IMR-90 (cell line): ENCODE data around the gene TENM4. TPM values are rescaled to one million over a fixed set of nuclear protein-coding genes. Genes with fewer than 3 reads are reported as not detected.
"Not testable (repeated sequence)": the region's sequence is repeated elsewhere in the genome, so short reads cannot be mapped to it uniquely, and the experiment has no call there.

Experiments used
- ATAC-seq: fragments of 200-7000 bp; cut with Tn5 transposase; 2 replicates; pipeline ENCODE4 v1.9.1; 2020; ENCODE audit warnings: low read depth, mild to moderate bottlenecking, moderate library complexity
- BruUV-seq: library from RNA; stranded (reverse); fragments of 400-500 nt; replicated peaks from 2 replicates; lab custom pipeline; 2021; lab: Mats Ljungman, UMichigan
- CTCF ChIA-PET: fragments of 300-600 bp; formaldehyde crosslinking; extraction: SDS; loops from one replicate; lab custom pipeline; 2021; ENCODE audit warnings: antibody characterized with exemption; lab: Yijun Ruan, JAX
- POLR2A ChIA-PET: fragments of 300-600 bp; sonication (Branson Sonifier 250); formaldehyde crosslinking; loops from one replicate; lab custom pipeline; 2022; ENCODE audit warnings: antibody characterized with exemption; ENCODE audit not compliant: unreplicated experiment; lab: Charles Lee
- DNase-seq: peaks from one replicate; pipeline ENCODE4 v3.0.0; 2013
- H2AFZ ChIP-seq: replicated peaks from 2 replicates; pipeline ENCODE3; 2013; ENCODE audit warnings: low read length, mild to moderate bottlenecking; ENCODE audit not compliant: poor library complexity
- H2AK5ac ChIP-seq: 2 replicates; pipeline ENCODE4 v1.6.1; 2013; ENCODE audit warnings: low read depth, low read length, inconsistent platforms
- H2AK9ac ChIP-seq: replicated peaks from 2 replicates; pipeline ENCODE3; 2013; ENCODE audit warnings: mild to moderate bottlenecking, low read depth, low read length, moderate library complexity; ENCODE audit not compliant: poor library complexity
- H2BK120ac ChIP-seq: 2 replicates; pipeline ENCODE4 v1.6.1; 2013; ENCODE audit warnings: low read depth, low read length, inconsistent platforms
- H2BK15ac ChIP-seq: 3 replicates; pipeline ENCODE4 v1.6.1; 2013; ENCODE audit warnings: low read depth, low read length, inconsistent platforms
- H2BK20ac ChIP-seq: 2 replicates; pipeline ENCODE4 v1.6.1; 2013; ENCODE audit warnings: low read depth, mild to moderate bottlenecking, inconsistent platforms, low read length, moderate library complexity
- H2BK5ac ChIP-seq: 2 replicates; pipeline ENCODE4 v1.6.1; 2013; ENCODE audit warnings: mild to moderate bottlenecking, low read depth, low read length, inconsistent platforms; ENCODE audit not compliant: poor library complexity, severe bottlenecking
- H3K14ac ChIP-seq: replicated peaks from 2 replicates; pipeline ENCODE4 v1.6.1; 2013; ENCODE audit warnings: low read depth, low read length, inconsistent platforms
- H3K18ac ChIP-seq: 2 replicates; pipeline ENCODE4 v1.6.1; 2013; ENCODE audit warnings: low read depth, low read length, control low read depth
- H3K23ac ChIP-seq: 2 replicates; pipeline ENCODE4 v1.6.1; 2013; ENCODE audit warnings: low read depth, low read length, inconsistent platforms
- H3K27ac ChIP-seq: 2 replicates; pipeline ENCODE4 v1.5.1; 2013; ENCODE audit warnings: mild to moderate bottlenecking, control low read depth, low read length; ENCODE audit not compliant: insufficient read depth
- H3K27me3 ChIP-seq: 2 replicates; pipeline ENCODE4 v1.6.1; 2013; ENCODE audit warnings: low read length; ENCODE audit not compliant: control insufficient read depth, insufficient read depth
- H3K36me3 ChIP-seq: 2 replicates; pipeline ENCODE4 v1.6.1; 2013; ENCODE audit warnings: low read length, mixed read lengths; ENCODE audit not compliant: control insufficient read depth, insufficient read depth
- H3K4ac ChIP-seq: 2 replicates; pipeline ENCODE4 v1.6.1; 2013; ENCODE audit warnings: low read depth, low read length, inconsistent platforms
- H3K4me1 ChIP-seq: 2 replicates; pipeline ENCODE4 v1.6.1; 2013; ENCODE audit warnings: low read length, mixed read lengths; ENCODE audit not compliant: control insufficient read depth, insufficient read depth
- H3K4me2 ChIP-seq: 2 replicates; pipeline ENCODE4 v1.6.1; 2013; ENCODE audit warnings: low read depth, mild to moderate bottlenecking, control low read depth, low read length, moderate library complexity
- H3K4me3 ChIP-seq: 2 replicates; pipeline ENCODE4 v1.5.1; 2013; ENCODE audit warnings: low read depth, mild to moderate bottlenecking, control low read depth, low read length, moderate library complexity; ENCODE audit not compliant: insufficient read depth
- H3K56ac ChIP-seq: 2 replicates; pipeline ENCODE4 v1.6.1; 2013; ENCODE audit warnings: low read length, inconsistent platforms; ENCODE audit not compliant: insufficient read depth; ENCODE audit errors: extremely low read depth
- H3K79me1 ChIP-seq, 2 experiments: 2 replicates each; pipeline ENCODE4 v1.6.1; 2013; ENCODE audit warnings: low read length in 2 of 2, inconsistent platforms in 1 of 2, low read depth in 1 of 2
- H3K9ac ChIP-seq: 2 replicates; pipeline ENCODE4 v1.6.1; 2013; ENCODE audit warnings: low read depth, low read length, control low read depth
- H3K9me1 ChIP-seq: 2 replicates; pipeline ENCODE4 v1.6.1; 2013; ENCODE audit warnings: low read length, inconsistent platforms; ENCODE audit not compliant: insufficient read depth
- H3K9me3 ChIP-seq: 2 replicates; pipeline ENCODE4 v1.6.1; 2013; ENCODE audit warnings: low read length; ENCODE audit not compliant: control insufficient read depth, insufficient read depth
- H4K20me1 ChIP-seq: 2 replicates; pipeline ENCODE4 v1.6.1; 2013; ENCODE audit warnings: low read length, inconsistent platforms; ENCODE audit not compliant: insufficient read depth
- H4K5ac ChIP-seq: 2 replicates; pipeline ENCODE4 v1.6.1; 2013; ENCODE audit warnings: mild to moderate bottlenecking, low read depth, low read length, control low read depth
- H4K8ac ChIP-seq, 2 experiments: 2 replicates each; pipeline ENCODE4 v1.6.1; 2013; ENCODE audit warnings: low read depth in 2 of 2, low read length in 2 of 2, control low read depth in 1 of 2, inconsistent platforms in 1 of 2
- H4K91ac ChIP-seq: 2 replicates; pipeline ENCODE4 v1.6.1; 2013; ENCODE audit warnings: low read depth, low read length, inconsistent platforms; ENCODE audit not compliant: insufficient read depth
- WGBS, 2 experiments: methylation state at CpG; one replicate each; pipeline versions ENCODE4 v1.1.5 to v1.1.7; 2013; ENCODE audit warnings: missing lambda C conversion rate in 2 of 2; ENCODE audit not compliant: insufficient read length in 1 of 2; ENCODE audit errors: extremely low coverage in 2 of 2; 5-methylcytosine and 5-hydroxymethylcytosine counted together
- dilution Hi-C: fragments of 300-500 bp; cut with HindIII; formaldehyde crosslinking; loops from one replicate; pipeline ENCODE4 v1.14.3; 2018; ENCODE audit warnings: low sequenced_read_pairs; ENCODE audit not compliant: unreplicated experiment
- in situ Hi-C: fragments of 300-500 bp; cut with MboI; formaldehyde crosslinking; loops from 3 replicates; pipeline ENCODE4 v1.14.3; 2019; ENCODE audit warnings: low sequenced_read_pairs, inconsistent platforms, mixed read lengths
- intact Hi-C: fragments of 100-400 bp; cut with micrococcal nuclease; formaldehyde crosslinking; loops from 2 replicates; pipeline ENCODE4 v1.10.0; 2022
- polyA plus RNA-seq, 3 experiments: library from polyadenylated mRNA; depleted of rRNA; stranded (reverse); fragments of >200 nt; gene quantifications; 2 replicates each; pipeline ENCODE4 v1.2.3, GENCODE V29; 2012; ENCODE audit warnings: low replicate concordance in 1 of 3
- total RNA-seq: library from RNA; depleted of rRNA; stranded (reverse); fragments of >200 nt; gene quantifications from 2 replicates; pipeline ENCODE4 v1.2.3, GENCODE V29; 2012

Gene TENM4
- total and polyA plus RNA-seq, 2 of the 4 experiments (the other 2 are of a cell fraction): 7.4 to 9.0 TPM

DNA sequence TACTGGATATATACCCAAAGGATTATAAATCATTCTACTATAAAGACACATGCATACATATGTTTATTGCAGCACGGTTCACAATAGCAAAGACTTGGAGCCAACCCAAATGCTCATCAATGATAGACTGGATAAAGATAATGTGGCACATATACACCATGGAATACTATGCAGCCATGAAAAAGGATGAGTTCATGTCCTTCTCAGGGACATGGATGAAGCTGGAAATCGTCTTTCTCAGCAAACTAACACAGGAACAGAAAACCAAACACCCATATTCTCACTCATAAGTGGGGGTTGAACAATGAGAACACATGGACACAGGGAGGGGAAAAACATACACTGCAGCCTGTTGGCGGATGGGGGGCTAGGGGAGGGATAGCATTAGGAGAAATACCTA, 463.0 kb downstream of the TENM4 start:
- in situ Hi-C loops, H3K4me2 ChIP-seq, H3K14ac ChIP-seq, H3K9me1 ChIP-seq, CTCF ChIA-PET, H3K4me1 ChIP-seq, H3K27ac ChIP-seq, H3K23ac ChIP-seq, dilution Hi-C loops, H2BK120ac ChIP-seq, H3K27me3 ChIP-seq, H4K20me1 ChIP-seq, H3K4me3 ChIP-seq, H3K9me3 ChIP-seq, H2AK5ac ChIP-seq, H4K8ac ChIP-seq, DNase-seq, H2BK20ac ChIP-seq, H2BK5ac ChIP-seq, BruUV-seq, ATAC-seq, H3K4ac ChIP-seq, H3K56ac ChIP-seq, H2AFZ ChIP-seq, intact Hi-C loops, H3K79me1 ChIP-seq, POLR2A ChIA-PET, H3K36me3 ChIP-seq, H3K18ac ChIP-seq, H4K91ac ChIP-seq, H3K9ac ChIP-seq, H4K5ac ChIP-seq, H2AK9ac ChIP-seq, H2BK15ac ChIP-seq: not testable (repeated sequence)
- no CpG with 5 or more reads among the region's 3 CpGs for WGBS, 2 experiments
